H9 (cell line): ENCODE results near the gene KDR. TPM values are rescaled to one million over a fixed set of nuclear protein-coding genes. Genes with fewer than 3 reads are reported as not detected.

ENCODE experiments used
- DNase-seq: peaks from one replicate; pipeline ENCODE4 v3.0.0-alpha.2; 2017
- H2AFZ ChIP-seq: one replicate; pipeline ENCODE4 v1.6.1; 2013; ENCODE audit warnings: mild to moderate bottlenecking, low read length, control low read depth, moderate library complexity
- H2AK5ac ChIP-seq: 2 replicates; pipeline ENCODE4 v1.6.1; 2013; ENCODE audit warnings: low read length, control low read depth, mixed read lengths; ENCODE audit not compliant: insufficient read length
- H2BK120ac ChIP-seq: one replicate; pipeline ENCODE4 v1.6.1; 2013; ENCODE audit warnings: low read depth, mild to moderate bottlenecking, low read length, control low read depth, inconsistent platforms; ENCODE audit not compliant: poor library complexity, severe bottlenecking
- H2BK12ac ChIP-seq: 2 replicates; pipeline ENCODE4 v1.6.1; 2013; ENCODE audit warnings: low read length, control low read depth, mixed read lengths, low read depth; ENCODE audit not compliant: insufficient read length
- H2BK15ac ChIP-seq: 2 replicates; pipeline ENCODE4 v1.6.1; 2013; ENCODE audit warnings: low read depth, low read length, control low read depth
- H2BK20ac ChIP-seq: one replicate; pipeline ENCODE4 v1.6.1; 2013; ENCODE audit warnings: low read depth, mild to moderate bottlenecking, low read length, control low read depth, inconsistent platforms; ENCODE audit not compliant: poor library complexity, severe bottlenecking
- H2BK5ac ChIP-seq: 2 replicates; pipeline ENCODE4 v1.6.1; 2013; ENCODE audit warnings: low read length, control low read depth, mixed read lengths; ENCODE audit not compliant: insufficient read length
- H3K14ac ChIP-seq: 2 replicates; pipeline ENCODE4 v1.6.1; 2013; ENCODE audit warnings: low read length, control low read depth; ENCODE audit not compliant: insufficient read depth
- H3K18ac ChIP-seq: 2 replicates; pipeline ENCODE4 v1.6.1; 2013; ENCODE audit warnings: low read depth, mild to moderate bottlenecking, mixed read lengths, low read length, control low read depth; ENCODE audit not compliant: insufficient read length
- H3K23ac ChIP-seq: 2 replicates; pipeline ENCODE4 v1.6.1; 2013; ENCODE audit warnings: low read length, control low read depth, mixed read lengths, low read depth; ENCODE audit not compliant: insufficient read length
- H3K23me2 ChIP-seq: 2 replicates; pipeline ENCODE4 v1.6.1; 2013; ENCODE audit warnings: low read depth, mild to moderate bottlenecking, mixed read lengths, low read length, control low read depth; ENCODE audit not compliant: insufficient read length, poor library complexity, severe bottlenecking
- H3K27ac ChIP-seq: 2 replicates; pipeline ENCODE4 v1.5.1; 2013; ENCODE audit warnings: low read length, control low read depth, mixed read lengths, low read depth; ENCODE audit not compliant: insufficient read length
- H3K27me3 ChIP-seq: 2 replicates; pipeline ENCODE4 v1.6.1; 2013; ENCODE audit warnings: low read length, control low read depth, inconsistent platforms; ENCODE audit not compliant: insufficient read depth
- H3K4ac ChIP-seq: 2 replicates; pipeline ENCODE4 v1.6.1; 2013; ENCODE audit warnings: low read depth, mild to moderate bottlenecking, control low read depth, inconsistent platforms, low read length, moderate library complexity
- H3K4me1 ChIP-seq: 2 replicates; pipeline ENCODE4 v1.6.1; 2013; ENCODE audit warnings: low read length, control low read depth, inconsistent platforms; ENCODE audit not compliant: insufficient read depth
- H3K4me2 ChIP-seq: 2 replicates; pipeline ENCODE4 v1.6.1; 2013; ENCODE audit warnings: low read length, control low read depth, mixed read lengths; ENCODE audit not compliant: insufficient read length, insufficient read depth
- H3K56ac ChIP-seq: 2 replicates; pipeline ENCODE4 v1.6.1; 2013; ENCODE audit warnings: low read depth, mild to moderate bottlenecking, mixed read lengths, low read length, control low read depth; ENCODE audit not compliant: insufficient read length
- H3K79me1 ChIP-seq: 2 replicates; pipeline ENCODE4 v1.6.1; 2013; ENCODE audit warnings: low read depth, mild to moderate bottlenecking, moderate library complexity, low read length, control low read depth, inconsistent platforms; ENCODE audit not compliant: insufficient read depth, poor library complexity, severe bottlenecking
- H3K79me2 ChIP-seq: 2 replicates; pipeline ENCODE4 v1.6.1; 2013; ENCODE audit warnings: low read length, control low read depth, inconsistent platforms; ENCODE audit not compliant: insufficient read depth
- H3K9ac ChIP-seq: 2 replicates; pipeline ENCODE4 v1.6.1; 2013; ENCODE audit warnings: low read length, control low read depth, mixed read lengths; ENCODE audit not compliant: insufficient read length; ENCODE audit errors: extremely low read depth
- H3K9me3 ChIP-seq: one replicate; pipeline ENCODE4 v1.6.1; 2013; ENCODE audit warnings: low read depth, low read length, inconsistent platforms; ENCODE audit not compliant: control insufficient read depth
- H3T11ph ChIP-seq: one replicate; pipeline ENCODE4 v1.6.1; 2013; ENCODE audit warnings: mild to moderate bottlenecking, low read length, control low read depth, inconsistent platforms
- H4K20me1 ChIP-seq: one replicate; pipeline ENCODE4 v1.6.1; 2013; ENCODE audit not compliant: control insufficient read depth, insufficient read length, insufficient read depth
- H4K5ac ChIP-seq: 2 replicates; pipeline ENCODE4 v1.6.1; 2013; ENCODE audit warnings: low read depth, mild to moderate bottlenecking, mixed read lengths, low read length, control low read depth; ENCODE audit not compliant: insufficient read length
- H4K8ac ChIP-seq: replicated peaks from 2 replicates; pipeline ENCODE4 v1.6.1; 2013; ENCODE audit warnings: low read length, control low read depth, mixed read lengths, low read depth; ENCODE audit not compliant: insufficient read length
- H4K91ac ChIP-seq: 2 replicates; pipeline ENCODE4 v1.6.1; 2013; ENCODE audit warnings: low read depth, mild to moderate bottlenecking, moderate library complexity, mixed read lengths, low read length, control low read depth; ENCODE audit not compliant: insufficient read length
- H3K27ac Mint-ChIP-seq, 3 experiments: 2 replicates in 2 of 3; 3 replicates in 1 of 3; pipeline ENCODE4 v1.8.0; 2020 to 2021; ENCODE audit warnings: mixed read lengths in 3 of 3, mild to moderate bottlenecking in 1 of 3, moderate library complexity in 1 of 3
- H3K27me3 Mint-ChIP-seq: 2 replicates; pipeline ENCODE4 v1.8.0; 2021; ENCODE audit warnings: low read depth, mild to moderate bottlenecking, moderate library complexity, mixed read lengths
- H3K36me3 Mint-ChIP-seq, 3 experiments: 2 replicates in 2 of 3; 3 replicates in 1 of 3; pipeline ENCODE4 v1.8.0; 2020 to 2021; ENCODE audit warnings: low read depth in 3 of 3, mixed read lengths in 3 of 3; ENCODE audit not compliant: insufficient read depth in 1 of 3
- H3K4me1 Mint-ChIP-seq, 2 experiments: 2 replicates each; pipeline ENCODE4 v1.8.0; 2020; ENCODE audit warnings: mixed read lengths in 2 of 2
- H3K4me3 Mint-ChIP-seq, 2 experiments: 2 replicates in 1 of 2; 3 replicates in 1 of 2; pipeline ENCODE4 v1.8.0; 2020 to 2021; ENCODE audit warnings: mild to moderate bottlenecking in 2 of 2, mixed read lengths in 2 of 2, moderate library complexity in 1 of 2
- H3K9me3 Mint-ChIP-seq, 2 experiments: 2 replicates in 1 of 2; 3 replicates in 1 of 2; pipeline ENCODE4 v1.8.0; 2020; ENCODE audit warnings: mild to moderate bottlenecking in 2 of 2, mixed read lengths in 2 of 2, moderate library complexity in 1 of 2
- CTCF ChIP-seq: fragments of 200-600 bp; sonication (generic); conservative IDR thresholded peaks from 3 replicates; pipeline ENCODE4 v1.8.0; 2021; ENCODE audit warnings: antibody characterized with exemption, mild to moderate bottlenecking
- WGBS: extraction: QIAGEN DNeasy Blood & Tissue Kit; methylation state at CpG from one replicate; pipeline ENCODE4 v1.1.7; 2013; ENCODE audit warnings: missing lambda C conversion rate, low lambda C conversion rate, mixed read lengths; ENCODE audit not compliant: insufficient read length; ENCODE audit errors: extremely low coverage; 5-methylcytosine and 5-hydroxymethylcytosine counted together
- total RNA-seq: library from RNA; stranded (reverse); gene quantifications from 2 replicates; pipeline ENCODE4 v1.2.1, GENCODE V29; 2021

Gene KDR
- total RNA-seq, 1 experiment from 2014 or later, result 51.4 TPM

- no peak overlapping the region for H2BK15ac ChIP-seq
- no peak overlapping the region for H3K9ac ChIP-seq
- H3K23ac ChIP-seq, result no peak overlapping the region
- peaks cover 2% of the 10 kb centered on the region; the same call in 1 of the 2 replicates for H3K4me1 ChIP-seq
- H3K79me2 ChIP-seq, result no peaks in the 10 kb centered on the region
- no peak overlapping the region for H3K56ac ChIP-seq
- H2BK20ac ChIP-seq, result no peak overlapping the region
- H4K5ac ChIP-seq, result no peak overlapping the region
- H3K23me2 ChIP-seq, result no peaks in the 10 kb centered on the region
- peaks cover 49 to 51% of the 10 kb centered on the region in 2 experiments for H3K4me1 Mint-ChIP-seq
- peaks cover 23 to 42% (median 24%) of the 10 kb centered on the region in 3 experiments; a peak in 6 of 7 replicates for H3K36me3 Mint-ChIP-seq
- no peak overlapping the region for H3K4me2 ChIP-seq
- H4K20me1 ChIP-seq, result no peaks in the 10 kb centered on the region
- no peak overlapping the region for H3K27ac Mint-ChIP-seq
- H3K27me3 Mint-ChIP-seq, result no peaks in the 10 kb centered on the region
- H3K18ac ChIP-seq, result no peak overlapping the region
- no peak overlapping the region for H3K27ac ChIP-seq
- H3K27me3 ChIP-seq, result no peaks in the 10 kb centered on the region
- no peak overlapping the region for H4K91ac ChIP-seq
- no peak for TF ChIP-seq CTCF
- 100% methylated on average over 2 of the region's 2 CpGs for WGBS
- H4K8ac ChIP-seq, result no peak overlapping the region
- no peak overlapping the region for H2AFZ ChIP-seq
- no peak overlapping the region for H3K4ac ChIP-seq
- H3K79me1 ChIP-seq, result no peaks in the 10 kb centered on the region
- no peak overlapping the region for H3T11ph ChIP-seq
- no peak overlapping the region for H3K4me3 Mint-ChIP-seq
- no peaks in the 10 kb centered on the region for H3K9me3 ChIP-seq
- H2BK5ac ChIP-seq, result no peak overlapping the region
- H2BK120ac ChIP-seq, result no peak overlapping the region
- H2AK5ac ChIP-seq, result no peak overlapping the region
- no peak overlapping the region for H2BK12ac ChIP-seq
- peaks cover 0 to 3% of the 10 kb centered on the region in 2 experiments; a peak in 1 of 5 replicates for H3K9me3 Mint-ChIP-seq
- DNase-seq, result no peak
- no peak overlapping the region for H3K14ac ChIP-seq
Observed at GRCh38 chr4:55077577-55077976, 47.8 kb downstream of the KDR start.
